ENCODE results near the gene CDK5. TPM values are rescaled to one million over a fixed set of nuclear protein-coding genes. Genes with fewer than 3 reads are reported as not detected.

CDK5 gene
- polyA plus RNA-seq, 1 donor from 2014 or later = 11.4 TPM

- peak overlapping the region; percentile 52 to 82 (median 54) for H3K27ac Mint-ChIP-seq
- H3K27me3 Mint-ChIP-seq = peaks cover 13% of the 10 kb centered on the region
- H3K36me3 Mint-ChIP-seq = no peaks in the 10 kb centered on the region
- H3K4me3 Mint-ChIP-seq = peak overlapping the region; percentile 53 to 88 (median 72)
- H3K9me3 Mint-ChIP-seq = peaks cover 0 to 1% (median 0%) of the 10 kb centered on the region in 3 donors
- peaks cover 8 to 21% (median 17%) of the 10 kb centered on the region in 3 donors for H3K4me1 Mint-ChIP-seq
Measured at GRCh38 chr7:151008143-151008510, 49.6 kb downstream of the CDK5 start.

GRCh38 chr7:151007469-151007898 is 50.2 kb downstream of the CDK5 start:
- peaks cover 0 to 1% (median 0%) of the 10 kb centered on the region in 3 donors for H3K9me3 Mint-ChIP-seq
- peaks cover 10% of the 10 kb centered on the region for H3K27me3 Mint-ChIP-seq
- no peaks in the 10 kb centered on the region for H3K36me3 Mint-ChIP-seq
- peaks cover 8 to 21% (median 13%) of the 10 kb centered on the region in 3 donors for H3K4me1 Mint-ChIP-seq
- H3K27ac Mint-ChIP-seq = peak overlapping the region in 2 of 3 donors; percentile 52 to 82
- peak overlapping the region in 2 of 4 donors; percentile 14 to 79 for H3K4me3 Mint-ChIP-seq

- H3K4me1 Mint-ChIP-seq = peaks cover 7 to 18% (median 10%) of the 10 kb centered on the region in 3 donors
- peaks cover 0 to 1% (median 0%) of the 10 kb centered on the region in 3 donors for H3K9me3 Mint-ChIP-seq
- H3K27me3 Mint-ChIP-seq = peaks cover 7% of the 10 kb centered on the region
- no peak overlapping the region for H3K27ac Mint-ChIP-seq
- H3K4me3 Mint-ChIP-seq = no peak overlapping the region
- no peaks in the 10 kb centered on the region for H3K36me3 Mint-ChIP-seq
Measured at GRCh38 chr7:151006590-151007300, 51.0 kb downstream of the CDK5 start.

GRCh38 chr7:151005566-151005965 is 52.1 kb downstream of the CDK5 start:
- Mint-ChIP-seq H3K4me1 (peaks cover 2 to 17% (median 9%) of the 10 kb centered on the region in 3 donors), H3K4me3 (peak overlapping the region in 1 of 4 donors; percentile 9), H3K27me3 (peaks cover 13% of the 10 kb centered on the region), H3K36me3 (no peaks in the 10 kb centered on the region), H3K9me3 (peaks cover 0 to 1% (median 0%) of the 10 kb centered on the region in 3 donors), H3K27ac (peak overlapping the region in 1 of 3 donors; percentile 16)

Other genes with a start within 250 kb of the CDK5 start
- gene AOC1, start 205.4 kb downstream of the CDK5 start, polyA plus RNA-seq = 0.11 TPM
- gene KCNH2, start 79.6 kb downstream of the CDK5 start, polyA plus RNA-seq = 2.5 TPM
- 2.0 TPM for gene NOS3, start 66.9 kb downstream of the CDK5 start, polyA plus RNA-seq
- gene ATG9B, start 33.4 kb downstream of the CDK5 start, polyA plus RNA-seq = 11.2 TPM
- 21.6 TPM for gene ABCB8, start 29.4 kb downstream of the CDK5 start, polyA plus RNA-seq
- not detected for gene ASIC3, start 9.4 kb downstream of the CDK5 start, polyA plus RNA-seq
- 17.8 TPM for gene SLC4A2, start 1.7 kb upstream of the CDK5 start, polyA plus RNA-seq
- 55.4 TPM for gene FASTK, start 22.9 kb upstream of the CDK5 start, polyA plus RNA-seq
- 72.6 TPM for gene TMUB1, start 25.6 kb upstream of the CDK5 start, polyA plus RNA-seq
- gene AGAP3, start 28.6 kb upstream of the CDK5 start, polyA plus RNA-seq = 3.5 TPM
- not detected for gene GBX1, start 109.8 kb upstream of the CDK5 start, polyA plus RNA-seq
- not detected for gene ASB10, start 129.4 kb upstream of the CDK5 start, polyA plus RNA-seq
- not detected for gene H2BK1, start 152.6 kb upstream of the CDK5 start, polyA plus RNA-seq
- gene ABCF2, start 169.3 kb upstream of the CDK5 start, polyA plus RNA-seq = 34.2 TPM
- 25.4 TPM for gene CHPF2, start 174.6 kb upstream of the CDK5 start, polyA plus RNA-seq
- 1.1 TPM for gene SMARCD3, start 190.8 kb upstream of the CDK5 start, polyA plus RNA-seq